K562 (cell line): ENCODE data around the gene TMEM217. TPM values are rescaled to one million over a fixed set of nuclear protein-coding genes. Genes with fewer than 3 reads are reported as not detected.
A peak's percentile ranks its signal among the peaks of the same experiment; 100 is the strongest.

Experiments used
- ATAC-seq: fragments of 200-7000 bp; cut with Tn5 transposase; 3 replicates; pipeline ENCODE4 v1.9.1; 2020; ENCODE audit warnings: moderate library complexity
- BruUV-seq: library from RNA; stranded (reverse); fragments of 400-500 nt; replicated peaks from 2 replicates; lab custom pipeline; 2021; lab: Mats Ljungman, UMichigan
- CTCF ChIA-PET: fragments of 300-600 bp; formaldehyde crosslinking; extraction: SDS; loops from one replicate; lab custom pipeline; 2021; ENCODE audit warnings: low intra/inter-chr PET ratio; lab: Yijun Ruan, JAX
- POLR2A ChIA-PET: fragments of 300-600, 350-650 bp; sonication (Branson Sonifier 250); formaldehyde crosslinking; extraction: SDS; loops from one replicate; lab custom pipeline; 2021; ENCODE audit warnings: antibody characterized with exemption, inconsistent platforms; lab: Yijun Ruan, JAX
- DNase-seq, 4 experiments: peaks; one replicate each; pipeline versions ENCODE4 v3.0.0 to v3.0.0-alpha.2; 2011 to 2018; ENCODE audit warnings: low spot score in 3 of 4, mixed read lengths in 3 of 4; ENCODE audit errors: extremely low read depth in 1 of 4
- FAIRE-seq: peaks from 2 replicates; lab custom pipeline; 2011; peaks lifted over from hg19 to GRCh38; lab: Jason Lieb, UNC
- H2AFZ ChIP-seq: 2 replicates; pipeline ENCODE4 v1.6.0; 2011; ENCODE audit warnings: low read depth, low read length, control low read depth, inconsistent platforms
- H3K27ac ChIP-seq: fragments of 200-600 bp; 3 replicates; pipeline ENCODE4 v1.8.0; 2011; ENCODE audit warnings: low read depth, mild to moderate bottlenecking, control low read depth, inconsistent platforms, low read length, moderate library complexity, mixed read lengths; ENCODE audit errors: extremely low read depth
- H3K27me3 ChIP-seq, 2 experiments: fragments of 300-600 bp in 1 of 2; 2 replicates in 1 of 2; 3 replicates in 1 of 2; pipeline versions ENCODE4 v1.6.0 to v1.8.0; 2011; ENCODE audit warnings: inconsistent platforms in 2 of 2, low read length in 2 of 2, mild to moderate bottlenecking in 1 of 2, mixed read lengths in 1 of 2, moderate library complexity in 1 of 2; ENCODE audit not compliant: control insufficient read depth in 2 of 2, insufficient read depth in 2 of 2
- H3K36me3 ChIP-seq: fragments of 300-600 bp; 3 replicates; pipeline ENCODE4 v1.8.0; 2011; ENCODE audit warnings: mild to moderate bottlenecking, low read length, inconsistent platforms; ENCODE audit not compliant: control insufficient read depth, insufficient read depth
- H3K4me1 ChIP-seq, 2 experiments: fragments of 200-600 bp in 1 of 2; replicated peaks in 1 of 2; 2 replicates in 1 of 2; 3 replicates in 1 of 2; pipeline versions ENCODE4 v1.5.1 to v1.8.0; 2011; ENCODE audit warnings: inconsistent platforms in 2 of 2, low read length in 2 of 2, mild to moderate bottlenecking in 1 of 2, mixed read lengths in 1 of 2, moderate library complexity in 1 of 2; ENCODE audit not compliant: control insufficient read depth in 2 of 2, insufficient read depth in 2 of 2
- H3K4me2 ChIP-seq: 2 replicates; pipeline ENCODE4 v1.6.1; 2011; ENCODE audit warnings: low read length, control low read depth, inconsistent platforms, mixed read lengths; ENCODE audit not compliant: insufficient read depth
- H3K4me3 ChIP-seq: fragments of 200-600 bp; sonication (generic), shearing (Covaris generic); 2 replicates; pipeline ENCODE4 v1.5.1; 2016; ENCODE audit warnings: control low read depth, inconsistent platforms
- H3K79me2 ChIP-seq: fragments of 200-600 bp; 3 replicates; pipeline ENCODE4 v1.8.0; 2011; ENCODE audit warnings: low read length, inconsistent platforms; ENCODE audit not compliant: control insufficient read depth, insufficient read depth
- H3K9ac ChIP-seq, 2 experiments: 2 replicates each; pipeline versions ENCODE4 v1.6.0 to v1.6.1; 2011; ENCODE audit warnings: low read depth in 2 of 2, low read length in 2 of 2, control low read depth in 1 of 2, inconsistent platforms in 1 of 2, mild to moderate bottlenecking in 1 of 2, mixed read lengths in 1 of 2; ENCODE audit not compliant: insufficient read depth in 1 of 2
- H3K9me1 ChIP-seq: one replicate; pipeline ENCODE4 v1.6.0; 2011; ENCODE audit warnings: inconsistent platforms, mild to moderate bottlenecking, low read length, moderate library complexity; ENCODE audit not compliant: control insufficient read depth, insufficient read depth
- H3K9me3 ChIP-seq: replicated peaks from 2 replicates; pipeline ENCODE4 v1.5.1; 2011; ENCODE audit warnings: low read depth, low read length, inconsistent platforms; ENCODE audit not compliant: control insufficient read depth, insufficient read depth
- H4K20me1 ChIP-seq: replicated peaks from 2 replicates; pipeline ENCODE4 v1.6.1; 2011; ENCODE audit warnings: low read length, inconsistent platforms, mixed read lengths; ENCODE audit not compliant: control insufficient read depth, insufficient read depth
- ATF6 ChIP-seq: sonication (generic); formaldehyde crosslinking; IDR thresholded peaks from 2 replicates; pipeline ENCODE4 v1.4.0; 2020; ENCODE audit warnings: mild to moderate bottlenecking, missing genetic modification reagents
- BMI1 ChIP-seq: fragments of 150-350 bp; IDR thresholded peaks from 2 replicates; pipeline ENCODE4 v1.6.1; 2014; ENCODE audit warnings: low read length
- ELF2 ChIP-seq: fragments of 250-450 bp; sonication (Bioruptor Pico); IDR thresholded peaks from 2 replicates; pipeline ENCODE4 v1.5.0; 2021; ENCODE audit warnings: mild to moderate bottlenecking
- GABPA ChIP-seq: fragments of 200-800 bp; sonication (Bioruptor generic); conservative IDR thresholded peaks from 2 replicates; pipeline ENCODE4 v1.6.1; 2016; ENCODE audit warnings: low read depth, missing genetic modification characterization, missing compliant biosample characterization
- GATAD2B ChIP-seq: fragments of 450-650 bp; IDR thresholded peaks from 2 replicates; pipeline ENCODE4 v1.6.1; 2017; ENCODE audit warnings: mild to moderate bottlenecking, borderline replicate concordance
- ILF3 ChIP-seq: fragments of 450-650 bp; IDR thresholded peaks from 2 replicates; pipeline ENCODE4 v1.6.1; 2018; ENCODE audit warnings: antibody characterized with exemption, mild to moderate bottlenecking, moderate library complexity, borderline replicate concordance
- L3MBTL2 ChIP-seq: fragments of 450-650 bp; IDR thresholded peaks from 2 replicates; pipeline ENCODE4 v1.6.1; 2016; ENCODE audit warnings: mild to moderate bottlenecking, moderate library complexity
- MEIS2 ChIP-seq: fragments of 450-650 bp; IDR thresholded peaks from 2 replicates; pipeline ENCODE4 v1.6.1; 2014; ENCODE audit warnings: mild to moderate bottlenecking; ENCODE audit not compliant: partially characterized antibody
- NR4A1 ChIP-seq, 2 experiments: fragments of 250-450 bp in 1 of 2; fragments of 450-650 bp in 1 of 2; sonication (Bioruptor Pico) in 1 of 2; IDR thresholded peaks; 2 replicates each; pipeline versions ENCODE4 v1.4.0 to v1.6.1; 2016 to 2020; ENCODE audit warnings: mild to moderate bottlenecking in 2 of 2, missing compliant biosample characterization in 1 of 2, missing genetic modification characterization in 1 of 2, moderate library complexity in 1 of 2
- SAP30 ChIP-seq: fragments of 200-600 bp; sonication (generic); IDR thresholded peaks from 2 replicates; pipeline ENCODE4 v1.6.1; 2012; ENCODE audit warnings: borderline replicate concordance, low read depth, mild to moderate bottlenecking, moderate library complexity, low read length, control low read depth, inconsistent platforms; ENCODE audit not compliant: insufficient read depth, poor library complexity, severe bottlenecking
- XRCC3 ChIP-seq: fragments of 450-650 bp; IDR thresholded peaks from 2 replicates; pipeline ENCODE4 v1.6.1; 2017; ENCODE audit warnings: mild to moderate bottlenecking, moderate library complexity
- ZNF175 ChIP-seq: fragments of 200-800 bp; sonication (Bioruptor generic); IDR thresholded peaks from 2 replicates; pipeline ENCODE4 v1.6.1; 2016; ENCODE audit warnings: low read depth, mild to moderate bottlenecking, missing genetic modification characterization, missing compliant biosample characterization
- ZNF316 ChIP-seq: fragments of 450-650 bp; IDR thresholded peaks from 2 replicates; pipeline ENCODE4 v1.6.1; 2016
- WGBS: fragments of 100-300 bp; shearing (Covaris generic); methylation state at CpG from one replicate; pipeline ENCODE4 v1.1.6; 2016; ENCODE audit warnings: low coverage, mixed read lengths; ENCODE audit not compliant: insufficient coverage; ENCODE audit errors: missing lambda C conversion rate; 5-methylcytosine and 5-hydroxymethylcytosine counted together
- in situ Hi-C: fragments of 300-500 bp; cut with MboI; formaldehyde crosslinking; loops from 4 replicates; pipeline ENCODE4 v1.15.0; 2018; ENCODE audit warnings: inconsistent platforms, mixed read lengths
- intact Hi-C: fragments of 100-400 bp; cut with micrococcal nuclease; formaldehyde crosslinking; loops from 2 replicates; pipeline ENCODE4 v1.14.2; 2022
- polyA plus RNA-seq, 8 experiments: library from polyadenylated mRNA; depleted of rRNA in 4 of 8; stranded (reverse) in 5 of 8; unstranded in 3 of 8; fragments of >200 nt; fragmentation: Nextera tagmentation in 2 of 8; fragmentation: Illumina TruSeq in 1 of 8; extraction: Ambion mirVana in 2 of 8; extraction: Trizol in 1 of 8; gene quantifications; 2 replicates each; pipeline versions ENCODE4 v1.2.1 to v1.2.3, GENCODE V29; 2011 to 2014; ENCODE audit warnings: inconsistent platforms in 1 of 8, missing spikeins in 1 of 8
- total RNA-seq, 7 experiments: library from RNA; depleted of rRNA in 6 of 7; stranded (reverse); fragments of >200 nt in 6 of 7; fragmentation: Illumina TruSeq in 2 of 7; extraction: Trizol in 2 of 7; gene quantifications; 2 replicates each; pipeline versions ENCODE4 v1.2.1 to v1.2.3, GENCODE V29; 2011 to 2021; ENCODE audit warnings: low replicate concordance in 1 of 7
- TF ChIP-seq, protein P1 (sequence below): fragments of 250-450 bp; sonication (Bioruptor Pico); IDR thresholded peaks from 2 replicates; pipeline ENCODE4 v1.8.0; 2022; ENCODE audit warnings: moderate library complexity, mild to moderate bottlenecking, inconsistent platforms
- TF ChIP-seq, protein P2 (sequence below): fragments of 250-450 bp; sonication (Bioruptor Pico); IDR thresholded peaks from 2 replicates; pipeline ENCODE4 v1.4.0; 2020; ENCODE audit warnings: borderline replicate concordance

The TMEM217 gene
- total and polyA plus RNA-seq, 9 of the 15 experiments (the other 6 are each of a cell fraction or from before 2014, with no cell fraction given), result 1.3 to 8.0 (median 1.9) TPM

DNA sequence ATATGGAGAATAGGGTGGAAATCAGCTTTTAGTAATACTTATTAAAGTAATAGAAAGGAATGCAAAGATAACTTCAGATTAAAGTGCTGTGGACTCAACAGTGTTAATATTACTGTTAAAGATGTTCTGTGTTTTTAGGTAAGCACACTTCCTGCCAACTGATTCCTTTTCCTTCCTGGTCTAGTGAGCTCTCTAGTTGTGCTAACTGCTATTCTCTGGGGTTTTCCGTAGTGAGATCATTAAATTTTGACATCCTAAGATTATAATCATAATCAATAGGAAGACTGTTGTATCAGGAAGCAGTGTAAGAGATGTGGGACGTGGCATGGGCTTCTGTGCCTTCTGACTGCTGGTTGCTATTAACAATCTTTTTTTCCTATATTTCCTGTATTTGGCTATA lies 1.2 kb upstream of the TMEM217 start:
- peak overlapping the region; percentile 23 to 94; a peak in 3 of 4 replicates for H3K9ac ChIP-seq
- in situ Hi-C loops (no loop called here), intact Hi-C loops (loop anchor here (2.0 to 5.0 kb wide), 2 partner anchors 36 to 87 kb away; partner anchors contain the start of gene PIM1)
- peak overlapping the region; percentile 97 for H3K4me2 ChIP-seq
- BruUV-seq, result no TSS peak
- H3K36me3 ChIP-seq, result peaks cover 14% of the 10 kb centered on the region; the same call in 1 of the 3 replicates
- CTCF ChIA-PET, result interaction anchor here (1.3 kb wide), 1 partner anchor 241 kb away, joined by 5 read pairs; no protein-coding TSS in a partner anchor
- H3K27me3 ChIP-seq, result no peaks in the 10 kb centered on the region
- no peak for DNase-seq
- TF ChIP-seq BMI1 (no peak), SAP30 (no peak), ATF6 (CRISPR knock-in tag) (no peak), GATAD2B (0 out of 2 replicates have a peak, but pooled peaks have one; percentile 43), GABPA (tag) (peak; percentile 30; the same call in 1 of the 2 replicates), L3MBTL2 (0 out of 2 replicates have a peak, but pooled peaks have one; percentile 21), MEIS2 (peak; percentile 26), ZNF316 (no peak), XRCC3 (no peak), ILF3 (0 out of 2 replicates have a peak, but pooled peaks have one; percentile 15), ELF2 (CRISPR knock-in tag) (peak; percentile 38; the same call in 1 of the 2 replicates), ZNF175 (CRISPR knock-in tag) (peak; percentile 62; the same call in 1 of the 2 replicates), NR4A1 (CRISPR knock-in tag; IDR thresholded peaks at IDR 0.05) (no peak), NR4A1 (tag; IDR thresholded peaks at IDR 0.05) (0 out of 2 replicates have a peak, but pooled peaks have one; percentile 31)
- TF ChIP-seq, protein P1, sequence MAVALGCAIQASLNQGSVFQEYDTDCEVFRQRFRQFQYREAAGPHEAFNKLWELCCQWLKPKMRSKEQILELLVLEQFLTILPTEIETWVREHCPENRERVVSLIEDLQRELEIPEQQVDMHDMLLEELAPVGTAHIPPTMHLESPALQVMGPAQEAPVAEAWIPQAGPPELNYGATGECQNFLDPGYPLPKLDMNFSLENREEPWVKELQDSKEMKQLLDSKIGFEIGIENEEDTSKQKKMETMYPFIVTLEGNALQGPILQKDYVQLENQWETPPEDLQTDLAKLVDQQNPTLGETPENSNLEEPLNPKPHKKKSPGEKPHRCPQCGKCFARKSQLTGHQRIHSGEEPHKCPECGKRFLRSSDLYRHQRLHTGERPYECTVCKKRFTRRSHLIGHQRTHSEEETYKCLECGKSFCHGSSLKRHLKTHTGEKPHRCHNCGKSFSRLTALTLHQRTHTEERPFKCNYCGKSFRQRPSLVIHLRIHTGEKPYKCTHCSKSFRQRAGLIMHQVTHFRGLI (CRISPR knock-in tag), result no peak
- TF ChIP-seq, protein P2, sequence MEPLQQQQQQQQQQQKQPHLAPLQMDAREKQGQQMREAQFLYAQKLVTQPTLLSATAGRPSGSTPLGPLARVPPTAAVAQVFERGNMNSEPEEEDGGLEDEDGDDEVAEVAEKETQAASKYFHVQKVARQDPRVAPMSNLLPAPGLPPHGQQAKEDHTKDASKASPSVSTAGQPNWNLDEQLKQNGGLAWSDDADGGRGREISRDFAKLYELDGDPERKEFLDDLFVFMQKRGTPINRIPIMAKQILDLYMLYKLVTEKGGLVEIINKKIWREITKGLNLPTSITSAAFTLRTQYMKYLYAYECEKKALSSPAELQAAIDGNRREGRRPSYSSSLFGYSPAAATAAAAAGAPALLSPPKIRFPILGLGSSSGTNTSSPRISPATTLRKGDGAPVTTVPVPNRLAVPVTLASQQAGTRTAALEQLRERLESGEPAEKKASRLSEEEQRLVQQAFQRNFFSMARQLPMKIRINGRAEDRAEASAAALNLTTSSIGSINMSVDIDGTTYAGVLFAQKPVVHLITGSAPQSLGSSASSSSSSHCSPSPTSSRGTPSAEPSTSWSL (CRISPR knock-in tag), result no peak
- no peak overlapping the region for H2AFZ ChIP-seq
- peak overlapping the region; percentile 94 for H3K27ac ChIP-seq
- H3K79me2 ChIP-seq, result peaks cover 63% of the 10 kb centered on the region
- WGBS, result 8% methylated on average over 2 of the region's 2 CpGs
- peak; percentile 23 for FAIRE-seq
- ATAC-seq, result no peak
- H3K4me1 ChIP-seq, result peaks cover 7 to 14% of the 10 kb centered on the region in 2 experiments; a peak in 4 of 5 replicates
- no peaks in the 10 kb centered on the region for H3K9me1 ChIP-seq
- POLR2A ChIA-PET, result interaction anchor here (0.6 to 2.4 kb wide), 6 partner anchors 8 to 281 kb away, joined by 3 to 14 read pairs (median 4); no protein-coding TSS in a partner anchor
- peaks cover 6% of the 10 kb centered on the region; the same call in 1 of the 2 replicates for H4K20me1 ChIP-seq
- peak overlapping the region; percentile 91 for H3K4me3 ChIP-seq
- H3K9me3 ChIP-seq, result no peaks in the 10 kb centered on the region
